PC-3 (cell line): ENCODE results near the gene TOR2A.

Experiments used
- EZH2 ChIP-seq: fragments of 300-600 bp; sonication (generic); IDR thresholded peaks from one replicate; pipeline ENCODE4 v1.6.1; 2017; ENCODE audit warnings: antibody characterized with exemption, mild to moderate bottlenecking, low read length; ENCODE audit not compliant: unreplicated experiment
- EZH2phosphoT487 ChIP-seq: fragments of 300-600 bp; sonication (generic); IDR thresholded peaks from 2 replicates; pipeline ENCODE4 v1.6.1; 2018; ENCODE audit warnings: mild to moderate bottlenecking, antibody characterized with exemption, low read length, borderline replicate concordance
- TF ChIP-seq, protein P1 (sequence below): fragments of 300-600 bp; sonication (generic); conservative IDR thresholded peaks from 2 replicates; pipeline ENCODE4 v1.5.1; 2017; ENCODE audit warnings: antibody characterized with exemption, low read depth, mild to moderate bottlenecking, low read length

DNA sequence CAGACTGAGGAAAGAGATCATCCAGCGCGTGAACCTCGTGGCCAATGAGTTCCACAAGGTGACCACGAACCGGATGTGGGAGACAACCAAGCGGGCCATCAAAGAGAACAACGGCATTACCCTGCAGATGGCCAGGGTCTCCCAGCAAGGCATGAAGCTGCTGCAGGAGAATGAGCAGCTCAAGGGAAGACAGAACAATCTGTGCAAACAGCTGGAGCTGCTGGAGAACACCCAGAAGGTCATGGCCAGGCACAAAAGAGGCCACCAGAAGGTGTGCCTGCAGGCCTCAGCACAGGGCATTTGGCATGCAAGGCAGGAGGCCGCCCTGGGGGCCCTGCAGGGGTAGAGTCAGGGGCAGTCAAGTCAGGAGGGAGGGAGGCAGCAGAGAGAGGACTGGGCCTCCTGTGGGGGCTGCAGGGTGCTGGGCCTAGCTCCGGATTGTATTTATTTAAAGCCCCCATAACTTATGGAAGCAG is 23.8 kb downstream of the TOR2A start:
- TF ChIP-seq, protein P1, sequence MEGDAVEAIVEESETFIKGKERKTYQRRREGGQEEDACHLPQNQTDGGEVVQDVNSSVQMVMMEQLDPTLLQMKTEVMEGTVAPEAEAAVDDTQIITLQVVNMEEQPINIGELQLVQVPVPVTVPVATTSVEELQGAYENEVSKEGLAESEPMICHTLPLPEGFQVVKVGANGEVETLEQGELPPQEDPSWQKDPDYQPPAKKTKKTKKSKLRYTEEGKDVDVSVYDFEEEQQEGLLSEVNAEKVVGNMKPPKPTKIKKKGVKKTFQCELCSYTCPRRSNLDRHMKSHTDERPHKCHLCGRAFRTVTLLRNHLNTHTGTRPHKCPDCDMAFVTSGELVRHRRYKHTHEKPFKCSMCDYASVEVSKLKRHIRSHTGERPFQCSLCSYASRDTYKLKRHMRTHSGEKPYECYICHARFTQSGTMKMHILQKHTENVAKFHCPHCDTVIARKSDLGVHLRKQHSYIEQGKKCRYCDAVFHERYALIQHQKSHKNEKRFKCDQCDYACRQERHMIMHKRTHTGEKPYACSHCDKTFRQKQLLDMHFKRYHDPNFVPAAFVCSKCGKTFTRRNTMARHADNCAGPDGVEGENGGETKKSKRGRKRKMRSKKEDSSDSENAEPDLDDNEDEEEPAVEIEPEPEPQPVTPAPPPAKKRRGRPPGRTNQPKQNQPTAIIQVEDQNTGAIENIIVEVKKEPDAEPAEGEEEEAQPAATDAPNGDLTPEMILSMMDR, result no peak
- TF ChIP-seq EZH2 (no peak), EZH2phosphoT487 (no peak)
